PC-3 (cell line): ENCODE measurements around the gene NUDT3. TPM values are rescaled to one million over a fixed set of nuclear protein-coding genes. Genes with fewer than 3 reads are reported as not detected.
"Not testable (repeated sequence)": the region's sequence is repeated elsewhere in the genome, so short reads cannot be mapped to it uniquely, and the experiment has no call there.

Experiments
- ATAC-seq: fragments of 200-7000 bp; cut with Tn5 transposase; 2 replicates; pipeline ENCODE4 v1.9.1; 2020; ENCODE audit warnings: mild to moderate bottlenecking, moderate library complexity
- BruUV-seq: library from RNA; stranded (reverse); fragments of 400-500 nt; replicated peaks from 2 replicates; lab custom pipeline; 2021; lab: Mats Ljungman, UMichigan
- CTCF ChIA-PET: fragments of 300-600 bp; sonication (Branson Sonifier 250); formaldehyde crosslinking; loops from one replicate; lab custom pipeline; 2022; ENCODE audit warnings: antibody characterized with exemption; lab: Charles Lee
- POLR2A ChIA-PET: fragments of 300-600 bp; sonication (Branson Sonifier 250); formaldehyde crosslinking; loops from one replicate; lab custom pipeline; 2022; ENCODE audit warnings: antibody characterized with exemption; ENCODE audit not compliant: unreplicated experiment; lab: Charles Lee
- DNase-seq: peaks from one replicate; pipeline ENCODE4 v3.0.0-alpha.2; 2015
- H2AFZ ChIP-seq: fragments of 300-600 bp; sonication (generic); 2 replicates; pipeline ENCODE4 v1.6.0; 2016; ENCODE audit warnings: antibody characterized with exemption, low read length
- H3F3A ChIP-seq: fragments of 300-600 bp; sonication (generic); one replicate; pipeline ENCODE4 v1.6.0; 2017; ENCODE audit warnings: antibody characterized with exemption, low read length, control low read depth, mild to moderate bottlenecking; ENCODE audit not compliant: unreplicated experiment
- H3K27ac ChIP-seq: fragments of 300-600 bp; sonication (generic); 2 replicates; pipeline ENCODE4 v1.5.1; 2016; ENCODE audit warnings: mild to moderate bottlenecking, low read length
- H3K27me3 ChIP-seq: fragments of 300-600 bp; sonication (generic); 2 replicates; pipeline ENCODE4 v1.6.1; 2016; ENCODE audit warnings: low read length, mixed read lengths
- H3K36me3 ChIP-seq: fragments of 300-600 bp; sonication (generic); 2 replicates; pipeline ENCODE4 v1.6.1; 2016; ENCODE audit warnings: low read depth, mixed run types, low read length, mixed read lengths
- H3K4me1 ChIP-seq: fragments of 300-600 bp; sonication (generic); 2 replicates; pipeline ENCODE4 v1.5.1; 2016; ENCODE audit warnings: low read length; ENCODE audit not compliant: insufficient read depth
- H3K4me2 ChIP-seq: fragments of 300-600 bp; sonication (generic); 2 replicates; pipeline ENCODE4 v1.6.0; 2016; ENCODE audit warnings: low read length
- H3K4me3 ChIP-seq: fragments of 300-600 bp; sonication (generic); 2 replicates; pipeline ENCODE4 v1.5.1; 2016; ENCODE audit warnings: mild to moderate bottlenecking, low read length, mixed read lengths
- H3K79me2 ChIP-seq: fragments of 300-600 bp; sonication (generic); 2 replicates; pipeline ENCODE4 v1.6.1; 2017; ENCODE audit warnings: low read length, mixed read lengths
- H3K9ac ChIP-seq: fragments of 300-600 bp; sonication (generic); 2 replicates; pipeline ENCODE4 v1.6.0; 2016; ENCODE audit warnings: mild to moderate bottlenecking, low read length
- H3K9me2 ChIP-seq: fragments of 300-600 bp; sonication (generic); replicated peaks from 2 replicates; pipeline ENCODE4 v1.6.1; 2016; ENCODE audit warnings: mixed run types, low read length, mixed read lengths
- H3K9me3 ChIP-seq: fragments of 300-600 bp; sonication (generic); 2 replicates; pipeline ENCODE4 v1.6.1; 2016; ENCODE audit warnings: low read length, mixed read lengths
- H4K20me1 ChIP-seq: fragments of 300-600 bp; sonication (generic); 2 replicates; pipeline ENCODE4 v1.6.1; 2016; ENCODE audit warnings: low read length, mixed read lengths
- EZH2 ChIP-seq: fragments of 300-600 bp; sonication (generic); IDR thresholded peaks from one replicate; pipeline ENCODE4 v1.6.1; 2017; ENCODE audit warnings: antibody characterized with exemption, mild to moderate bottlenecking, low read length; ENCODE audit not compliant: unreplicated experiment
- EZH2phosphoT487 ChIP-seq: fragments of 300-600 bp; sonication (generic); IDR thresholded peaks from 2 replicates; pipeline ENCODE4 v1.6.1; 2018; ENCODE audit warnings: mild to moderate bottlenecking, antibody characterized with exemption, low read length, borderline replicate concordance
- intact Hi-C: fragments of 100-400 bp; cut with micrococcal nuclease; formaldehyde crosslinking; loops from 2 replicates; pipeline ENCODE4 v1.9.0; 2023
- total RNA-seq: library from RNA; depleted of rRNA; stranded (reverse); fragments of >200 nt; gene quantifications from 2 replicates; pipeline ENCODE4 v1.2.3, GENCODE V29; 2014
- TF ChIP-seq, protein P1 (sequence below): fragments of 300-600 bp; sonication (generic); conservative IDR thresholded peaks from 2 replicates; pipeline ENCODE4 v1.5.1; 2017; ENCODE audit warnings: antibody characterized with exemption, low read depth, mild to moderate bottlenecking, low read length

Gene NUDT3
- total RNA-seq, 1 experiment from 2014 or later: 24.6 TPM

DNA sequence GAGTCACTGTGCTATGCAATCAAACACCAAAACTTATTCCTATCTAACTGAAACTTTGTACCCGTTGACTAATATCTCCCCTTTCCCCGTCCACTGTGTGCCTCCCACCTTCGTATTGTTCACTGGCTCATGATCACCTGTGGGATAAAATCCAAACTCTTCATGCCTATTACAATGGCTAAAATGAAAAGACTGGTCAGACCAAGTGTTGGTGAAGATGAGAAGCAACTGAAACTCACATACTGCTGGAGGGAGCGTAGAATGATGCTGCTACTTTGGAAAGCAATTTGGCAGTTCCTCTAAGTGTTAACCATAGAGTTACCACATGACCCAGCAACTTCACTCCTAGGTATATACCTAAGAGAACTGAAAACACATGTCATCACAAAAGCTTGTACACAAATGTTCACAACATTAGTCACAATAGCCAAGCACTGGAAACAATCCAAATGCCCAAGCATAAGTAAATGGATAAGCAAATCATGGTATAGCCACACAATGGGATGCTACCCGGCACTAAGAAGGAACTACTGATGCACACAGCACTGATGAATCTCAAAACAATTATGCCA is 20.3 kb upstream of the NUDT3 start:
- H3K4me1 ChIP-seq: peaks cover 14% of the 10 kb centered on the region
- H3K36me3 ChIP-seq: peaks cover 21% of the 10 kb centered on the region
- no peak overlapping the region for H2AFZ ChIP-seq
- POLR2A ChIA-PET: no interaction called here
- ATAC-seq (peak; percentile 5; the same call in 1 of the 2 replicates), DNase-seq (peak; percentile 83)
- no TSS peak for BruUV-seq
- no peak overlapping the region for H3K4me2 ChIP-seq
- peaks cover 24% of the 10 kb centered on the region for H4K20me1 ChIP-seq
- intact Hi-C loops: no loop called here
- H3K9me3 ChIP-seq: no peaks in the 10 kb centered on the region
- no peaks in the 10 kb centered on the region for H3K79me2 ChIP-seq
- CTCF ChIA-PET: no interaction called here
- H3K9ac ChIP-seq: no peak overlapping the region
- H3K4me3 ChIP-seq: no peak overlapping the region
- H3F3A ChIP-seq: peaks cover 13% of the 10 kb centered on the region
- TF ChIP-seq EZH2 (no peak), EZH2phosphoT487 (no peak)
- TF ChIP-seq, protein P1, sequence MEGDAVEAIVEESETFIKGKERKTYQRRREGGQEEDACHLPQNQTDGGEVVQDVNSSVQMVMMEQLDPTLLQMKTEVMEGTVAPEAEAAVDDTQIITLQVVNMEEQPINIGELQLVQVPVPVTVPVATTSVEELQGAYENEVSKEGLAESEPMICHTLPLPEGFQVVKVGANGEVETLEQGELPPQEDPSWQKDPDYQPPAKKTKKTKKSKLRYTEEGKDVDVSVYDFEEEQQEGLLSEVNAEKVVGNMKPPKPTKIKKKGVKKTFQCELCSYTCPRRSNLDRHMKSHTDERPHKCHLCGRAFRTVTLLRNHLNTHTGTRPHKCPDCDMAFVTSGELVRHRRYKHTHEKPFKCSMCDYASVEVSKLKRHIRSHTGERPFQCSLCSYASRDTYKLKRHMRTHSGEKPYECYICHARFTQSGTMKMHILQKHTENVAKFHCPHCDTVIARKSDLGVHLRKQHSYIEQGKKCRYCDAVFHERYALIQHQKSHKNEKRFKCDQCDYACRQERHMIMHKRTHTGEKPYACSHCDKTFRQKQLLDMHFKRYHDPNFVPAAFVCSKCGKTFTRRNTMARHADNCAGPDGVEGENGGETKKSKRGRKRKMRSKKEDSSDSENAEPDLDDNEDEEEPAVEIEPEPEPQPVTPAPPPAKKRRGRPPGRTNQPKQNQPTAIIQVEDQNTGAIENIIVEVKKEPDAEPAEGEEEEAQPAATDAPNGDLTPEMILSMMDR: no peak
- H3K9me2 ChIP-seq: no peaks in the 10 kb centered on the region
- H3K27me3 ChIP-seq: no peaks in the 10 kb centered on the region
- no peak overlapping the region for H3K27ac ChIP-seq

GRCh38 chr6:34412016-34412415 is 19.5 kb upstream of the NUDT3 start:
- intact Hi-C loops: no loop called here
- TF ChIP-seq EZH2phosphoT487: no peak
- TF ChIP-seq, protein P1: no peak
- TF ChIP-seq EZH2: no peak
- Histone ChIP-seq H2AFZ (no peak overlapping the region), H3K4me1 (peaks cover 12% of the 10 kb centered on the region), H4K20me1 (peaks cover 17% of the 10 kb centered on the region), H3K27ac (no peak overlapping the region), H3K9me3 (no peaks in the 10 kb centered on the region), H3K9ac (no peak overlapping the region), H3K4me2 (no peak overlapping the region), H3F3A (peaks cover 10% of the 10 kb centered on the region), H3K9me2 (no peaks in the 10 kb centered on the region), H3K27me3 (no peaks in the 10 kb centered on the region), H3K4me3 (no peak overlapping the region), H3K36me3 (peaks cover 14% of the 10 kb centered on the region), H3K79me2 (no peaks in the 10 kb centered on the region)
- ChIA-PET CTCF (no interaction called here), POLR2A (no interaction called here)
- no TSS peak for BruUV-seq
- no peak for ATAC-seq
- no peak for DNase-seq

DNA sequence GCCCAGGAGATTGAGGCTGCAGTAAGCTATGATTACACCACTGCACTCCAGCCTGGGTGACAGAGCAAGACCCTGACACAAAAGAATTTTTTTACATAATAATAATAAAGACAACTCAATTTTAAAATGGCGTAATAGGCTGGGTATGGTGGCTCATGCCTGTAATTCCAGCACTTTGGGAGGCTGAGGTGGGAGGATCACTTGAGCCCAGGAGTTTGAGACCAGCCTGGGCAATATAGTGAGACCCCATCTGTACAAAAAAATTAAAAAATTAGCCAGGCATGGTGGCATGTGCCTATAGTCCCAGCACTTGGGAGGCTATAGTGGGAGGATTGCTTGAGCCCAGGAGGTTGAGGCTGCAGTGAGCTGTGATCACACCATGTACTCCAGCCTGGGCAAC is 15.4 kb upstream of the NUDT3 start:
- CTCF ChIA-PET, H3K4me2 ChIP-seq, H4K20me1 ChIP-seq, H2AFZ ChIP-seq, intact Hi-C loops, H3K4me3 ChIP-seq, POLR2A ChIA-PET, DNase-seq, H3K27ac ChIP-seq, H3K27me3 ChIP-seq, H3K4me1 ChIP-seq, BruUV-seq, H3K79me2 ChIP-seq, H3K9ac ChIP-seq, ATAC-seq, H3K9me3 ChIP-seq, H3K9me2 ChIP-seq, H3K36me3 ChIP-seq, H3F3A ChIP-seq: not testable (repeated sequence)
